Liver (tissue), 3 donors: ENCODE data around the gene FADS3.

Experiments
- EGR1 ChIP-seq, 2 donors: IDR thresholded peaks; 2 replicates each; pipeline ENCODE4 v1.6.1; 2016 to 2018; ENCODE audit warnings: antibody characterized with exemption in 2 of 2, low read depth in 2 of 2
- NR2F2 ChIP-seq: IDR thresholded peaks from 2 replicates; pipeline ENCODE4 v1.6.1; 2016; ENCODE audit warnings: antibody characterized with exemption
- RAD21 ChIP-seq, 2 donors: IDR thresholded peaks; 2 replicates each; pipeline ENCODE4 v1.6.1; 2016; ENCODE audit warnings: antibody characterized with exemption in 2 of 2, mild to moderate bottlenecking in 2 of 2
- SP1 ChIP-seq: IDR thresholded peaks from 2 replicates; pipeline ENCODE4 v1.6.1; 2018; ENCODE audit warnings: antibody characterized with exemption, mild to moderate bottlenecking
- TF ChIP-seq, protein P1 (sequence below): fragments of 150-350 bp; IDR thresholded peaks from 2 replicates; pipeline ENCODE4 v1.5.1; 2017; ENCODE audit warnings: improper control_type of control experiment, low read depth, low read length; ENCODE audit not compliant: missing input control
- TF ChIP-seq, protein P2 (sequence below): IDR thresholded peaks from 2 replicates; pipeline ENCODE4 v1.6.1; 2016; ENCODE audit warnings: antibody characterized with exemption
- TF ChIP-seq, protein P3 (sequence below): IDR thresholded peaks from 2 replicates; pipeline ENCODE4 v1.6.1; 2016; ENCODE audit warnings: antibody characterized with exemption
- donor health status: healthy.
- donor health status: healthy.

DNA sequence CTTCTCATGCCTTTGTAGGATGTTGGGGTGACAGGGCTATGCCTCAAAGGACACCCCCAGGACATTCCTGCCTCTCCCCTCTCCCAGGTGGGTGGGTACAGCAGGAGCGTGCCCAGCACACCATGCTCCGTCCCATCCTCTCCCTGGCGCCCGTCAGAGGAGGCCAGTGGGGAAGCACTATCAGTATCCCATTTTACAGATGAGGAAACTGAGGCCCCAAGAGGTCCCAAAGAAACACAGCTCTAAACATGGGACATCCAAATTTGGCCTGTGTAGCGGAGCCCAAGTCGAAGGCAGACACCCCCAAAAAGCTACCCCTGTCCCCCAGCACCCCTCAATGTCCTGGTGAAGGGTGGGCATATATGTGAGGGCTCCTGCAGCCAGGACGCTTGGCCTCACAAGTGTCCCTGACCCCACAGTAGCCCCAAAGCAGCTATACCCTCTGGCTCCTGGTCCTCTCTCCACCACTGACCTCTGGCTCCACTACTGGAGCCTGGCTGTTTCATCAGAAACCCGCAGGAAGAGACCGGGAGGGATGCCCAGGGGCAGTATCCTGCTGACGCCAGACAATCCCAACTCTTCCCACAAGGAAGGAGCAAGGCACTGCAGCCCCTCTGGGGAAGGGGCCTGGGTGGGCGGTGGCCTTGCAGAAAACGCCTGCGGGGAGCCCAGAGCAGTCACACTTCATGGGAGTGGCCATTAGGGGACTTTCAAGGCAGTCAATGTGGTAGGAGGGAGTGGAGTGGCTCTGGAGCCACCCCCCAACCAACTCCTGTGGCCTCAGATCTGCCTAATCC, 5.4 kb downstream of the FADS3 start:
- TF ChIP-seq, protein P1, sequence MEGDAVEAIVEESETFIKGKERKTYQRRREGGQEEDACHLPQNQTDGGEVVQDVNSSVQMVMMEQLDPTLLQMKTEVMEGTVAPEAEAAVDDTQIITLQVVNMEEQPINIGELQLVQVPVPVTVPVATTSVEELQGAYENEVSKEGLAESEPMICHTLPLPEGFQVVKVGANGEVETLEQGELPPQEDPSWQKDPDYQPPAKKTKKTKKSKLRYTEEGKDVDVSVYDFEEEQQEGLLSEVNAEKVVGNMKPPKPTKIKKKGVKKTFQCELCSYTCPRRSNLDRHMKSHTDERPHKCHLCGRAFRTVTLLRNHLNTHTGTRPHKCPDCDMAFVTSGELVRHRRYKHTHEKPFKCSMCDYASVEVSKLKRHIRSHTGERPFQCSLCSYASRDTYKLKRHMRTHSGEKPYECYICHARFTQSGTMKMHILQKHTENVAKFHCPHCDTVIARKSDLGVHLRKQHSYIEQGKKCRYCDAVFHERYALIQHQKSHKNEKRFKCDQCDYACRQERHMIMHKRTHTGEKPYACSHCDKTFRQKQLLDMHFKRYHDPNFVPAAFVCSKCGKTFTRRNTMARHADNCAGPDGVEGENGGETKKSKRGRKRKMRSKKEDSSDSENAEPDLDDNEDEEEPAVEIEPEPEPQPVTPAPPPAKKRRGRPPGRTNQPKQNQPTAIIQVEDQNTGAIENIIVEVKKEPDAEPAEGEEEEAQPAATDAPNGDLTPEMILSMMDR, result no peak
- TF ChIP-seq RAD21 (IDR thresholded peaks at IDR 0.05) (no peak), NR2F2 (no peak), EGR1 (IDR thresholded peaks at IDR 0.05; ENCODE audit: low read depth in 2 of 2) (no peak), SP1 (no peak)
- TF ChIP-seq, protein P2, sequence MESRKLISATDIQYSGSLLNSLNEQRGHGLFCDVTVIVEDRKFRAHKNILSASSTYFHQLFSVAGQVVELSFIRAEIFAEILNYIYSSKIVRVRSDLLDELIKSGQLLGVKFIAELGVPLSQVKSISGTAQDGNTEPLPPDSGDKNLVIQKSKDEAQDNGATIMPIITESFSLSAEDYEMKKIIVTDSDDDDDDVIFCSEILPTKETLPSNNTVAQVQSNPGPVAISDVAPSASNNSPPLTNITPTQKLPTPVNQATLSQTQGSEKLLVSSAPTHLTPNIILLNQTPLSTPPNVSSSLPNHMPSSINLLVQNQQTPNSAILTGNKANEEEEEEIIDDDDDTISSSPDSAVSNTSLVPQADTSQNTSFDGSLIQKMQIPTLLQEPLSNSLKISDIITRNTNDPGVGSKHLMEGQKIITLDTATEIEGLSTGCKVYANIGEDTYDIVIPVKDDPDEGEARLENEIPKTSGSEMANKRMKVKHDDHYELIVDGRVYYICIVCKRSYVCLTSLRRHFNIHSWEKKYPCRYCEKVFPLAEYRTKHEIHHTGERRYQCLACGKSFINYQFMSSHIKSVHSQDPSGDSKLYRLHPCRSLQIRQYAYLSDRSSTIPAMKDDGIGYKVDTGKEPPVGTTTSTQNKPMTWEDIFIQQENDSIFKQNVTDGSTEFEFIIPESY, result no peak
- TF ChIP-seq, protein P3, sequence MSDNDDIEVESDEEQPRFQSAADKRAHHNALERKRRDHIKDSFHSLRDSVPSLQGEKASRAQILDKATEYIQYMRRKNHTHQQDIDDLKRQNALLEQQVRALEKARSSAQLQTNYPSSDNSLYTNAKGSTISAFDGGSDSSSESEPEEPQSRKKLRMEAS, result no peak
